H9 (cell line): Measurements from ENCODE around the gene CDC45. TPM values are rescaled to one million over a fixed set of nuclear protein-coding genes. Genes with fewer than 3 reads are reported as not detected.

Source experiments
- DNase-seq: peaks from one replicate; pipeline ENCODE4 v3.0.0-alpha.2; 2017
- H2AFZ ChIP-seq: one replicate; pipeline ENCODE4 v1.6.1; 2013; ENCODE audit warnings: mild to moderate bottlenecking, low read length, control low read depth, moderate library complexity
- H2AK5ac ChIP-seq: 2 replicates; pipeline ENCODE4 v1.6.1; 2013; ENCODE audit warnings: low read length, control low read depth, mixed read lengths; ENCODE audit not compliant: insufficient read length
- H2BK120ac ChIP-seq: one replicate; pipeline ENCODE4 v1.6.1; 2013; ENCODE audit warnings: low read depth, mild to moderate bottlenecking, low read length, control low read depth, inconsistent platforms; ENCODE audit not compliant: poor library complexity, severe bottlenecking
- H2BK12ac ChIP-seq: 2 replicates; pipeline ENCODE4 v1.6.1; 2013; ENCODE audit warnings: low read length, control low read depth, mixed read lengths, low read depth; ENCODE audit not compliant: insufficient read length
- H2BK15ac ChIP-seq: 2 replicates; pipeline ENCODE4 v1.6.1; 2013; ENCODE audit warnings: low read depth, low read length, control low read depth
- H2BK20ac ChIP-seq: one replicate; pipeline ENCODE4 v1.6.1; 2013; ENCODE audit warnings: low read depth, mild to moderate bottlenecking, low read length, control low read depth, inconsistent platforms; ENCODE audit not compliant: poor library complexity, severe bottlenecking
- H2BK5ac ChIP-seq: 2 replicates; pipeline ENCODE4 v1.6.1; 2013; ENCODE audit warnings: low read length, control low read depth, mixed read lengths; ENCODE audit not compliant: insufficient read length
- H3K14ac ChIP-seq: 2 replicates; pipeline ENCODE4 v1.6.1; 2013; ENCODE audit warnings: low read length, control low read depth; ENCODE audit not compliant: insufficient read depth
- H3K18ac ChIP-seq: 2 replicates; pipeline ENCODE4 v1.6.1; 2013; ENCODE audit warnings: low read depth, mild to moderate bottlenecking, mixed read lengths, low read length, control low read depth; ENCODE audit not compliant: insufficient read length
- H3K23ac ChIP-seq: 2 replicates; pipeline ENCODE4 v1.6.1; 2013; ENCODE audit warnings: low read length, control low read depth, mixed read lengths, low read depth; ENCODE audit not compliant: insufficient read length
- H3K23me2 ChIP-seq: 2 replicates; pipeline ENCODE4 v1.6.1; 2013; ENCODE audit warnings: low read depth, mild to moderate bottlenecking, mixed read lengths, low read length, control low read depth; ENCODE audit not compliant: insufficient read length, poor library complexity, severe bottlenecking
- H3K27ac ChIP-seq: 2 replicates; pipeline ENCODE4 v1.5.1; 2013; ENCODE audit warnings: low read length, control low read depth, mixed read lengths, low read depth; ENCODE audit not compliant: insufficient read length
- H3K27me3 ChIP-seq: 2 replicates; pipeline ENCODE4 v1.6.1; 2013; ENCODE audit warnings: low read length, control low read depth, inconsistent platforms; ENCODE audit not compliant: insufficient read depth
- H3K4ac ChIP-seq: 2 replicates; pipeline ENCODE4 v1.6.1; 2013; ENCODE audit warnings: low read depth, mild to moderate bottlenecking, control low read depth, inconsistent platforms, low read length, moderate library complexity
- H3K4me1 ChIP-seq: 2 replicates; pipeline ENCODE4 v1.6.1; 2013; ENCODE audit warnings: low read length, control low read depth, inconsistent platforms; ENCODE audit not compliant: insufficient read depth
- H3K4me2 ChIP-seq: 2 replicates; pipeline ENCODE4 v1.6.1; 2013; ENCODE audit warnings: low read length, control low read depth, mixed read lengths; ENCODE audit not compliant: insufficient read length, insufficient read depth
- H3K56ac ChIP-seq: 2 replicates; pipeline ENCODE4 v1.6.1; 2013; ENCODE audit warnings: low read depth, mild to moderate bottlenecking, mixed read lengths, low read length, control low read depth; ENCODE audit not compliant: insufficient read length
- H3K79me1 ChIP-seq: 2 replicates; pipeline ENCODE4 v1.6.1; 2013; ENCODE audit warnings: low read depth, mild to moderate bottlenecking, moderate library complexity, low read length, control low read depth, inconsistent platforms; ENCODE audit not compliant: insufficient read depth, poor library complexity, severe bottlenecking
- H3K79me2 ChIP-seq: 2 replicates; pipeline ENCODE4 v1.6.1; 2013; ENCODE audit warnings: low read length, control low read depth, inconsistent platforms; ENCODE audit not compliant: insufficient read depth
- H3K9ac ChIP-seq: 2 replicates; pipeline ENCODE4 v1.6.1; 2013; ENCODE audit warnings: low read length, control low read depth, mixed read lengths; ENCODE audit not compliant: insufficient read length; ENCODE audit errors: extremely low read depth
- H3K9me3 ChIP-seq: one replicate; pipeline ENCODE4 v1.6.1; 2013; ENCODE audit warnings: low read depth, low read length, inconsistent platforms; ENCODE audit not compliant: control insufficient read depth
- H3T11ph ChIP-seq: one replicate; pipeline ENCODE4 v1.6.1; 2013; ENCODE audit warnings: mild to moderate bottlenecking, low read length, control low read depth, inconsistent platforms
- H4K20me1 ChIP-seq: one replicate; pipeline ENCODE4 v1.6.1; 2013; ENCODE audit not compliant: control insufficient read depth, insufficient read length, insufficient read depth
- H4K5ac ChIP-seq: 2 replicates; pipeline ENCODE4 v1.6.1; 2013; ENCODE audit warnings: low read depth, mild to moderate bottlenecking, mixed read lengths, low read length, control low read depth; ENCODE audit not compliant: insufficient read length
- H4K8ac ChIP-seq: replicated peaks from 2 replicates; pipeline ENCODE4 v1.6.1; 2013; ENCODE audit warnings: low read length, control low read depth, mixed read lengths, low read depth; ENCODE audit not compliant: insufficient read length
- H4K91ac ChIP-seq: 2 replicates; pipeline ENCODE4 v1.6.1; 2013; ENCODE audit warnings: low read depth, mild to moderate bottlenecking, moderate library complexity, mixed read lengths, low read length, control low read depth; ENCODE audit not compliant: insufficient read length
- H3K27ac Mint-ChIP-seq, 3 experiments: 2 replicates in 2 of 3; 3 replicates in 1 of 3; pipeline ENCODE4 v1.8.0; 2020 to 2021; ENCODE audit warnings: mixed read lengths in 3 of 3, mild to moderate bottlenecking in 1 of 3, moderate library complexity in 1 of 3
- H3K27me3 Mint-ChIP-seq: 2 replicates; pipeline ENCODE4 v1.8.0; 2021; ENCODE audit warnings: low read depth, mild to moderate bottlenecking, moderate library complexity, mixed read lengths
- H3K36me3 Mint-ChIP-seq, 3 experiments: 2 replicates in 2 of 3; 3 replicates in 1 of 3; pipeline ENCODE4 v1.8.0; 2020 to 2021; ENCODE audit warnings: low read depth in 3 of 3, mixed read lengths in 3 of 3; ENCODE audit not compliant: insufficient read depth in 1 of 3
- H3K4me1 Mint-ChIP-seq, 2 experiments: 2 replicates each; pipeline ENCODE4 v1.8.0; 2020; ENCODE audit warnings: mixed read lengths in 2 of 2
- H3K4me3 Mint-ChIP-seq, 2 experiments: 2 replicates in 1 of 2; 3 replicates in 1 of 2; pipeline ENCODE4 v1.8.0; 2020 to 2021; ENCODE audit warnings: mild to moderate bottlenecking in 2 of 2, mixed read lengths in 2 of 2, moderate library complexity in 1 of 2
- H3K9me3 Mint-ChIP-seq, 2 experiments: 2 replicates in 1 of 2; 3 replicates in 1 of 2; pipeline ENCODE4 v1.8.0; 2020; ENCODE audit warnings: mild to moderate bottlenecking in 2 of 2, mixed read lengths in 2 of 2, moderate library complexity in 1 of 2
- CTCF ChIP-seq: fragments of 200-600 bp; sonication (generic); conservative IDR thresholded peaks from 3 replicates; pipeline ENCODE4 v1.8.0; 2021; ENCODE audit warnings: antibody characterized with exemption, mild to moderate bottlenecking
- WGBS: extraction: QIAGEN DNeasy Blood & Tissue Kit; methylation state at CpG from one replicate; pipeline ENCODE4 v1.1.7; 2013; ENCODE audit warnings: missing lambda C conversion rate, low lambda C conversion rate, mixed read lengths; ENCODE audit not compliant: insufficient read length; ENCODE audit errors: extremely low coverage; 5-methylcytosine and 5-hydroxymethylcytosine counted together
- total RNA-seq: library from RNA; stranded (reverse); gene quantifications from 2 replicates; pipeline ENCODE4 v1.2.1, GENCODE V29; 2021

CDC45 gene
- total RNA-seq, 1 experiment from 2014 or later = 35.7 TPM

- no peak overlapping the region for H2BK20ac ChIP-seq
- no peak overlapping the region for H2AK5ac ChIP-seq
- H3K4ac ChIP-seq = no peak overlapping the region
- no peak overlapping the region for H3K27ac ChIP-seq
- H2AFZ ChIP-seq = no peak overlapping the region
- H4K91ac ChIP-seq = no peak overlapping the region
- Mint-ChIP-seq H3K9me3 (no peaks in the 10 kb centered on the region), H3K27me3 (no peaks in the 10 kb centered on the region; the same call in 1 of the 2 replicates), H3K4me1 (peaks cover 9% of the 10 kb centered on the region in 2 experiments), H3K4me3 (no peak overlapping the region), H3K27ac (no peak overlapping the region), H3K36me3 (peaks cover 11 to 51% (median 28%) of the 10 kb centered on the region in 3 experiments)
- no peak overlapping the region for H2BK15ac ChIP-seq
- H3K14ac ChIP-seq = no peak overlapping the region
- H2BK5ac ChIP-seq = no peak overlapping the region
- DNase-seq = no peak
- no peaks in the 10 kb centered on the region for H3K79me1 ChIP-seq
- no peak overlapping the region for H4K8ac ChIP-seq
- H3T11ph ChIP-seq = no peak overlapping the region
- H3K23me2 ChIP-seq = no peaks in the 10 kb centered on the region
- no peak overlapping the region for H3K23ac ChIP-seq
- no peaks in the 10 kb centered on the region for H3K27me3 ChIP-seq
- TF ChIP-seq CTCF = no peak
- no peak overlapping the region for H3K9ac ChIP-seq
- no peaks in the 10 kb centered on the region for H3K9me3 ChIP-seq
- H4K20me1 ChIP-seq = no peaks in the 10 kb centered on the region
- WGBS = no CpG with 5 or more reads among the region's 3 CpGs
- no peak overlapping the region for H3K18ac ChIP-seq
- H3K79me2 ChIP-seq = no peaks in the 10 kb centered on the region
- H2BK120ac ChIP-seq = no peak overlapping the region
- H2BK12ac ChIP-seq = no peak overlapping the region
- no peak overlapping the region for H3K56ac ChIP-seq
- H4K5ac ChIP-seq = no peak overlapping the region
- H3K4me2 ChIP-seq = no peak overlapping the region
- H3K4me1 ChIP-seq = no peaks in the 10 kb centered on the region; the same call in 1 of the 2 replicates
Observed at GRCh38 chr22:19501897-19502447, 22.3 kb downstream of the CDC45 start.
